ENCODE measurements around the gene KRTAP19-2. TPM values are rescaled to one million over a fixed set of nuclear protein-coding genes. Genes with fewer than 3 reads are reported as not detected.

The KRTAP19-2 gene
- total and polyA plus RNA-seq, 9 of the 15 experiments (the other 6 are each of a cell fraction or from before 2014, with no cell fraction given), result not detected

- no TSS peak for BruUV-seq (replicated peaks)
- Histone ChIP-seq H3K27ac (ENCODE audit: extremely low read depth, low read depth, low read length) (no peak overlapping the region), H3K79me2 (ENCODE audit: control insufficient read depth, insufficient read depth, low read length) (no peaks in the 10 kb centered on the region), H2AFZ (ENCODE audit: low read depth, low read length) (no peak overlapping the region), H3K4me1 (replicated peaks in 1 of 2; ENCODE audit: control insufficient read depth in 2 of 2, insufficient read depth in 2 of 2, low read length in 2 of 2) (no peaks in the 10 kb centered on the region), H3K27me3 (ENCODE audit: control insufficient read depth in 2 of 2, insufficient read depth in 2 of 2, low read length in 2 of 2) (no peaks in the 10 kb centered on the region), H3K36me3 (ENCODE audit: control insufficient read depth, insufficient read depth, low read length) (no peaks in the 10 kb centered on the region), H3K4me2 (ENCODE audit: insufficient read depth, low read length) (no peak overlapping the region), H3K9me1 (ENCODE audit: control insufficient read depth, insufficient read depth, low read length) (no peaks in the 10 kb centered on the region), H3K9ac (ENCODE audit: insufficient read depth in 1 of 2, low read depth in 2 of 2, low read length in 2 of 2) (no peak overlapping the region), H4K20me1 (replicated peaks; ENCODE audit: control insufficient read depth, insufficient read depth, low read length) (no peaks in the 10 kb centered on the region), H3K9me3 (replicated peaks; ENCODE audit: control insufficient read depth, insufficient read depth, low read depth, low read length) (no peaks in the 10 kb centered on the region; the same call in 1 of the 2 replicates), H3K4me3 (no peak overlapping the region)
- in situ Hi-C loops (cut with MboI) (no loop called here), intact Hi-C loops (cut with micrococcal nuclease) (no loop called here)
- no peak for ATAC-seq
- TF ChIP-seq E4F1 (CRISPR knock-in tag; IDR thresholded peaks at IDR 0.05; ENCODE audit: borderline replicate concordance) (no peak), TCF7 (IDR thresholded peaks at IDR 0.05; ENCODE audit: borderline replicate concordance) (no peak), ARID1B (IDR thresholded peaks at IDR 0.05) (no peak), RBM25 (IDR thresholded peaks at IDR 0.05; ENCODE audit: low read depth, low read length, severe bottlenecking) (no peak), EZH2 (IDR thresholded peaks at IDR 0.05; ENCODE audit: borderline replicate concordance, low read depth, low read length) (no peak), CREB1 (IDR thresholded peaks at IDR 0.05) (no peak), CREB1 (CRISPR knock-in tag; IDR thresholded peaks at IDR 0.05) (no peak), KLF13 (tag; IDR thresholded peaks at IDR 0.05; ENCODE audit: borderline replicate concordance, low read depth) (no peak), ZNF311 (CRISPR knock-in tag; IDR thresholded peaks at IDR 0.05) (no peak), ZC3H11A (IDR thresholded peaks at IDR 0.05; ENCODE audit: low read depth, low read length) (no peak), KLF10 (CRISPR knock-in tag; IDR thresholded peaks at IDR 0.05) (no peak), KLF16 (IDR thresholded peaks at IDR 0.05) (no peak), ZNF695 (CRISPR knock-in tag; IDR thresholded peaks at IDR 0.05) (no peak), MXI1 (IDR thresholded peaks at IDR 0.05; ENCODE audit: low read depth, low read length) (no peak), PHF20 (IDR thresholded peaks at IDR 0.05; ENCODE audit: partially characterized antibody) (no peak), TCF15 (CRISPR knock-in tag; IDR thresholded peaks at IDR 0.05) (no peak), FOXM1 (IDR thresholded peaks at IDR 0.05; ENCODE audit: low read depth) (no peak), FOXM1 (CRISPR knock-in tag; IDR thresholded peaks at IDR 0.05; ENCODE audit: low read depth) (no peak), NR1H2 (CRISPR knock-in tag; IDR thresholded peaks at IDR 0.05) (no peak)
- WGBS (ENCODE audit: insufficient coverage, low coverage, missing lambda C conversion rate), result 0% methylated on average over 1 of the region's 1 CpG
- FAIRE-seq, result no peak
- ChIA-PET POLR2A (no interaction called here), CTCF (ENCODE audit: low intra/inter-chr PET ratio) (no interaction called here)
- no peak for DNase-seq (ENCODE audit: extremely low read depth in 1 of 4, low spot score in 3 of 4)
Observed at GRCh38 chr21:30518876-30519275, 31.6 kb upstream of the KRTAP19-2 start.

All from K562 (cell line).